CD4-positive, alpha-beta T cell treated with Interleukin-21 for 1 hour (primary cell): ENCODE data around the gene TRANK1.
"Not testable (repeated sequence)": the region's sequence is repeated elsewhere in the genome, so short reads cannot be mapped to it uniquely, and the experiment has no call there.

Experiments
- DNase-seq: peaks from one replicate; pipeline ENCODE4 v3.0.0-alpha.2; 2020

The TRANK1 gene

GRCh38 chr3:36881735-36882134, 63.1 kb downstream of the TRANK1 start:
- no peak for DNase-seq

- not testable (repeated sequence) for DNase-seq
Measured at GRCh38 chr3:36879842-36880241, 65.0 kb downstream of the TRANK1 start.

GRCh38 chr3:36877930-36878685, 66.7 kb downstream of the TRANK1 start:
- no peak for DNase-seq

- DNase-seq = peak; percentile 81
Measured at GRCh38 chr3:36876181-36876936, 68.5 kb downstream of the TRANK1 start.

- no peak for DNase-seq
Measured at GRCh38 chr3:36875397-36875796, 69.5 kb downstream of the TRANK1 start.

GRCh38 chr3:36874424-36874823, 70.4 kb downstream of the TRANK1 start:
- DNase-seq = no peak

GRCh38 chr3:36871379-36872126, 73.3 kb downstream of the TRANK1 start:
- DNase-seq = no peak

- peak; percentile 66 for DNase-seq
Measured at GRCh38 chr3:36868614-36869436, 76.0 kb downstream of the TRANK1 start.

- no peak for DNase-seq
Measured at GRCh38 chr3:36867810-36868209, 77.0 kb downstream of the TRANK1 start.

GRCh38 chr3:36866368-36866767, 78.5 kb downstream of the TRANK1 start:
- DNase-seq = no peak

GRCh38 chr3:36864180-36865053, 80.4 kb downstream of the TRANK1 start:
- DNase-seq = no peak

- DNase-seq = no peak
Measured at GRCh38 chr3:36862076-36862755, 82.6 kb downstream of the TRANK1 start.

- DNase-seq = no peak
Measured at GRCh38 chr3:36859494-36859893, 85.4 kb downstream of the TRANK1 start.

- DNase-seq = no peak
Measured at GRCh38 chr3:36852071-36852470, 92.8 kb downstream of the TRANK1 start.

GRCh38 chr3:36850743-36851142, 94.1 kb downstream of the TRANK1 start:
- DNase-seq = no peak

- DNase-seq = no peak
Measured at GRCh38 chr3:36846406-36846805, 98.4 kb downstream of the TRANK1 start.

- peak; percentile 51 for DNase-seq
Measured at GRCh38 chr3:36843065-36844051, 101.5 kb downstream of the TRANK1 start.

- DNase-seq = no peak
Measured at GRCh38 chr3:36842275-36842674, 102.6 kb downstream of the TRANK1 start.

- DNase-seq = no peak
Measured at GRCh38 chr3:36840453-36840921, 104.4 kb downstream of the TRANK1 start.

GRCh38 chr3:36837089-36837488, 107.8 kb downstream of the TRANK1 start:
- DNase-seq = no peak
